WTC11 (cell line): ENCODE results near the gene CLTCL1.

ENCODE experiments used
- CTCF ChIP-seq: fragments of 200-600 bp; IDR thresholded peaks from 2 replicates; pipeline ENCODE4 v1.8.0; 2022; ENCODE audit warnings: antibody characterized with exemption
- IRF2 ChIP-seq: sonication (generic); formaldehyde crosslinking; IDR thresholded peaks from 2 replicates; pipeline ENCODE4 v1.8.0; 2022; ENCODE audit warnings: low read depth, missing genetic modification reagents, borderline replicate concordance

GRCh38 chr22:19201130-19201868 lies 90.2 kb downstream of the CLTCL1 start:
- TF ChIP-seq CTCF, result no peak
- TF ChIP-seq IRF2 (CRISPR knock-in tag), result no peak
